Type B pancreatic cell (in vitro differentiated cells): ENCODE measurements around the gene ARL10. TPM values are rescaled to one million over a fixed set of nuclear protein-coding genes. Genes with fewer than 3 reads are reported as not detected.
"Not testable (repeated sequence)": the region's sequence is repeated elsewhere in the genome, so short reads cannot be mapped to it uniquely, and the experiment has no call there.

ENCODE experiments used
- DNase-seq: peaks from one replicate; pipeline ENCODE4 v3.0.0; 2021; ENCODE audit warnings: mixed read lengths; ENCODE audit not compliant: unreplicated experiment; ENCODE audit errors: extremely low spot score
- H3K27ac Mint-ChIP-seq: 2 replicates; pipeline ENCODE4 v1.8.0; 2021; ENCODE audit warnings: mild to moderate bottlenecking, mixed read lengths
- H3K27me3 Mint-ChIP-seq: 2 replicates; pipeline ENCODE4 v1.8.0; 2021; ENCODE audit warnings: mixed read lengths
- H3K36me3 Mint-ChIP-seq: 2 replicates; pipeline ENCODE4 v1.8.0; 2021; ENCODE audit warnings: mixed read lengths
- H3K4me1 Mint-ChIP-seq: one replicate; pipeline ENCODE4 v1.8.0; 2021; ENCODE audit warnings: mixed read lengths; ENCODE audit not compliant: unreplicated experiment
- H3K4me3 Mint-ChIP-seq: 2 replicates; pipeline ENCODE4 v1.8.0; 2021; ENCODE audit warnings: mild to moderate bottlenecking, mixed read lengths
- H3K9me3 Mint-ChIP-seq: 2 replicates; pipeline ENCODE4 v1.8.0; 2021; ENCODE audit warnings: mixed read lengths
- CTCF ChIP-seq: fragments of 200-600 bp; sonication (generic); conservative IDR thresholded peaks from 2 replicates; pipeline ENCODE4 v1.5.0; 2021; ENCODE audit warnings: antibody characterized with exemption, mild to moderate bottlenecking
- total RNA-seq: library from RNA; stranded (reverse); gene quantifications from 2 replicates; pipeline ENCODE4 v1.2.1, GENCODE V29; 2021; ENCODE audit warnings: low replicate concordance

The ARL10 gene
- total RNA-seq, 1 donor from 2014 or later, result 23.4 TPM

DNA sequence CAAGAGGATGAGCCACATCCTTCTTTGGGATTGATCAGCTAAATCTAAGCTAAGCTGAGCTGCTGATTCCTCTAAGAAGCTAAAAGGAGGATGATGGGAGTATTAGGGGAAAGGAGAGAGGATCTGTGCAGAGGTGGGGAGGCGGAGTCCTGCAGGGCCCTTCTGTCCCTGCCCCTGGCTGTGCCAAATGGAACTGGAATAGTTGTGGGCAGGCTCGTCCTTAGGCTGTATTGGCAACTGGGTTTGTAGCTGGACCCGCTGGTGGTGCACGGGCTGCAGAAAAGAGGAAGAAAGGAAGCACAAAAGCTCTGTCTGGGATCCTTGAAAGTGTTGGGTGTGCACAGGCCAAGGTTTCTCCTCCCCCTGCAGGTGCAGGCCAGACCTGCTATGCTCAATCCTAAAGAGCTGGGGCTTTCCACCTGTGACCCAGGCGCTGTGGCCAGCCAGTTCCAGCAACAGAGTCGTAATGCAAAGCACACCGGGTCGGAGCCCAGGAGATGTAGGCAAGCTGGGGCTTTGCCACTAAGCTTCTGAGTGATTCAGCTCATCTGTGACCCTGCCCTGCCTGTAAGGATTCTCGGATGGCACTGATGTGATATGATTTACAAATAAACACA, 41.3 kb downstream of the ARL10 start:
- Mint-ChIP-seq H3K9me3 (no peaks in the 10 kb centered on the region), H3K27me3 (no peaks in the 10 kb centered on the region), H3K4me3 (no peak overlapping the region), H3K4me1 (peaks cover 12% of the 10 kb centered on the region), H3K27ac (peak overlapping the region; percentile 74), H3K36me3 (peaks cover 4% of the 10 kb centered on the region)
- TF ChIP-seq CTCF, result no peak
- DNase-seq, result no peak

GRCh38 chr5:176407456-176408251, 42.4 kb downstream of the ARL10 start:
- Mint-ChIP-seq H3K36me3 (peaks cover 1% of the 10 kb centered on the region), H3K9me3 (no peaks in the 10 kb centered on the region), H3K27ac (no peak overlapping the region), H3K4me1 (peaks cover 6% of the 10 kb centered on the region), H3K27me3 (no peaks in the 10 kb centered on the region), H3K4me3 (no peak overlapping the region)
- TF ChIP-seq CTCF, result no peak
- DNase-seq, result no peak

GRCh38 chr5:176408252-176408573, 42.9 kb downstream of the ARL10 start:
- not testable (repeated sequence) for DNase-seq, H3K9me3 Mint-ChIP-seq, H3K27me3 Mint-ChIP-seq, H3K36me3 Mint-ChIP-seq, H3K4me1 Mint-ChIP-seq, H3K27ac Mint-ChIP-seq, H3K4me3 Mint-ChIP-seq

- no peak overlapping the region for H3K27ac Mint-ChIP-seq
- H3K36me3 Mint-ChIP-seq, result no peaks in the 10 kb centered on the region
- no peak for TF ChIP-seq CTCF
- no peak for DNase-seq
- no peaks in the 10 kb centered on the region for H3K27me3 Mint-ChIP-seq
- no peak overlapping the region for H3K4me3 Mint-ChIP-seq
- H3K4me1 Mint-ChIP-seq, result peaks cover 10% of the 10 kb centered on the region
- no peaks in the 10 kb centered on the region for H3K9me3 Mint-ChIP-seq
Observed at GRCh38 chr5:176408590-176408989, 43.3 kb downstream of the ARL10 start.

DNA sequence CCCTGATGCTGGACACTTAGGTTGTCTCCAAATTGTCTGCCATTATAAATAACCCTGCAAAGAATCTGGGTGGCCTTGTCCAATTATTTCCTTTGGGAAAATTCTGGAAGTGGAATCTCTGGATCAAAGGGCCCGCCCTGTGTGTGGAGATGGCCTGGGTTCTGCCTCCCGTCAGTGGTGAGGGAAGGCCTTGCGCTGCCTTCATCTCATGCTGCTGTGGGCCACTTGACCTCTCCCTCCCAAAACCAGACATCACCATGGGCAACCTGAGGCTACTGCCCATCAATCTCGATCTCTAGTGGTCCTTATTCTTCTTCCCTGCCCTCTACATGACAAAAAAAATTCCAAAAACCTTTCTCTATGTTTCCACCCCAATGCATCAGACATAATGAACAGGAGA, 44.5 kb downstream of the ARL10 start:
- Mint-ChIP-seq H3K27me3 (no peaks in the 10 kb centered on the region), H3K4me1 (peaks cover 14% of the 10 kb centered on the region), H3K9me3 (no peaks in the 10 kb centered on the region), H3K27ac (no peak overlapping the region), H3K4me3 (no peak overlapping the region), H3K36me3 (no peaks in the 10 kb centered on the region)
- no peak for DNase-seq
- TF ChIP-seq CTCF, result no peak

DNA sequence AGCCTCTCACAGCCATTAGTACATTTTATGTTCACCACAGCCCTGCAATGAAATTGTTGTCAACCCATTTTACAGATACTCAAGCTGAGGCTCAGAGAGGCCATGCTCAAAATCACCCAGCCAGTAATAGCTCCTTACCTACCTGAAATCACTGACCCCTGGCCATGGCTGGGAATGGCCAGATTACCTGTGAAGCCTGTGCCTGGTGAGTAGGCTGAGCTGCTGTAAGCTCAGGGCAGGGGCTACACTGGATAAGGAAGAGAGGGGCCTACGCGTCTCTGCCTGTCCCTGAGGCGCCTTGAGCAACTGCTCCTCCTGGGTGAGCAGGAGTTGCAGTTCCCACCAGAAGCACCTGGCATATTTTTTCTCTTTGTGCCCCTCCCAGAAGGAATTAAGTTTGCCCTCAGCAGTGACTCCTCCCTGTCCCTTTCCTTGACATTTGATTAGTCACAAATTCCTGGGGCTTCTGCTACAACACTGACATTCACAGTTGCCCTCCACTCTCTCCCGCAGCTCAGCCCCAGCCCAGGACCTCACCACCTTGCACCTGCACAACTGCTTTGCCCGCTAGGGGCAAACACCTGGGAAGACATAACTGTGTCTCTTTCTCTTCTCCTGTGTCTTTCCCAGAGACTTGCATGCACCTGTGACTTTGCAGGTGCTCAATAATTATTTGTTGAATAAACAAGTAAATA, 45.3 kb downstream of the ARL10 start:
- H3K36me3 Mint-ChIP-seq, result no peaks in the 10 kb centered on the region
- H3K9me3 Mint-ChIP-seq, result no peaks in the 10 kb centered on the region
- H3K27ac Mint-ChIP-seq, result peak overlapping the region; percentile 53
- TF ChIP-seq CTCF, result no peak
- H3K4me3 Mint-ChIP-seq, result peak overlapping the region; percentile 2
- H3K4me1 Mint-ChIP-seq, result peaks cover 20% of the 10 kb centered on the region
- no peaks in the 10 kb centered on the region for H3K27me3 Mint-ChIP-seq
- DNase-seq, result no peak
